ENCODE results near the gene TTC34. TPM values are rescaled to one million over a fixed set of nuclear protein-coding genes. Genes with fewer than 3 reads are reported as not detected.

TTC34 gene
- total and polyA plus RNA-seq, 9 of the 15 experiments (the other 6 are each of a cell fraction or from before 2014, with no cell fraction given): 0.03 to 0.38 (median 0.05) TPM; not detected in 2

- TF ChIP-seq VEZF1 (CRISPR knock-in tag; IDR thresholded peaks at IDR 0.05) (no peak), ZNF592 (IDR thresholded peaks at IDR 0.05) (no peak), TEAD2 (tag; IDR thresholded peaks at IDR 0.05) (no peak)
Measured at GRCh38 chr1:2607641-2608091, 193.8 kb downstream of the TTC34 start (continued).
